Mesothelial cell of epicardium (in vitro differentiated cells): ENCODE measurements around the gene GALNS. TPM values are rescaled to one million over a fixed set of nuclear protein-coding genes. Genes with fewer than 3 reads are reported as not detected.
A peak's percentile ranks its signal among the peaks of the same experiment; 100 is the strongest.

ENCODE experiments used
- DNase-seq, 2 experiments: peaks; one replicate each; pipeline ENCODE4 v3.0.0; 2021; ENCODE audit warnings: low spot score in 2 of 2; ENCODE audit not compliant: unreplicated experiment in 2 of 2
- H3K27ac Mint-ChIP-seq: 2 replicates; pipeline ENCODE4 v1.8.0; 2021; ENCODE audit warnings: mixed read lengths
- H3K27me3 Mint-ChIP-seq: 2 replicates; pipeline ENCODE4 v1.8.0; 2021; ENCODE audit warnings: low read depth, mixed read lengths
- H3K36me3 Mint-ChIP-seq: 2 replicates; pipeline ENCODE4 v1.8.0; 2021; ENCODE audit warnings: mixed read lengths
- H3K4me1 Mint-ChIP-seq: 2 replicates; pipeline ENCODE4 v1.8.0; 2021; ENCODE audit warnings: mixed read lengths
- H3K4me3 Mint-ChIP-seq: 2 replicates; pipeline ENCODE4 v1.8.0; 2021; ENCODE audit warnings: mild to moderate bottlenecking, moderate library complexity, mixed read lengths
- H3K9me3 Mint-ChIP-seq: 2 replicates; pipeline ENCODE4 v1.8.0; 2021; ENCODE audit warnings: mixed read lengths
- CTCF ChIP-seq: fragments of 200-600 bp; sonication (generic); IDR thresholded peaks from one replicate; pipeline ENCODE4 v1.5.0; 2021; ENCODE audit warnings: antibody characterized with exemption; ENCODE audit not compliant: unreplicated experiment
- total RNA-seq: library from RNA; stranded (reverse); gene quantifications from 3 replicates; pipeline ENCODE4 v1.2.1, GENCODE V29; 2021

Gene GALNS
- total RNA-seq, 1 donor from 2014 or later = 42.4 TPM

- DNase-seq = no peak
- H3K27ac Mint-ChIP-seq = peak overlapping the region; percentile 98
- no peak overlapping the region for H3K4me3 Mint-ChIP-seq
- no peak for TF ChIP-seq CTCF
- no peaks in the 10 kb centered on the region for H3K9me3 Mint-ChIP-seq
- no peaks in the 10 kb centered on the region for H3K27me3 Mint-ChIP-seq
- no peaks in the 10 kb centered on the region for H3K36me3 Mint-ChIP-seq
- H3K4me1 Mint-ChIP-seq = peaks cover 71% of the 10 kb centered on the region
These were observed 92.7 kb downstream of the GALNS start for GRCh38 chr16:88764080-88764479.

Other genes with a start within 250 kb of the GALNS start
- gene IL17C, start 218.4 kb downstream of the GALNS start, total RNA-seq = 0.23 TPM in 1 of 3 replicates, not detected in the others
- 116 to 127 TPM (median 121 TPM) in 3 replicates for gene CYBA, start 205.9 kb downstream of the GALNS start, total RNA-seq
- gene MVD, start 193.9 kb downstream of the GALNS start, total RNA-seq = 59.5 to 67.2 TPM (median 64.0 TPM) in 3 replicates
- 0.29 to 0.69 TPM (median 0.43 TPM) in 3 replicates for gene SNAI3, start 170.4 kb downstream of the GALNS start, total RNA-seq
- gene RNF166, start 150.5 kb downstream of the GALNS start, total RNA-seq = 20.9 to 22.9 TPM (median 21.4 TPM) in 3 replicates
- 22.2 to 28.2 TPM (median 22.2 TPM) in 3 replicates for gene CTU2, start 150.4 kb downstream of the GALNS start, total RNA-seq
- 148 to 160 TPM (median 151 TPM) in 3 replicates for gene PIEZO1, start 71.7 kb downstream of the GALNS start, total RNA-seq
- gene CDT1, start 53.2 kb downstream of the GALNS start, total RNA-seq = 14.1 to 15.9 TPM (median 14.6 TPM) in 3 replicates
- gene APRT, start 45.0 kb downstream of the GALNS start, total RNA-seq = 95.9 to 99.2 TPM (median 96.2 TPM) in 3 replicates
- 88.2 to 101 TPM (median 96.3 TPM) in 3 replicates for gene TRAPPC2L, start 180 bp upstream of the GALNS start, total RNA-seq
- 0.22 to 0.41 TPM (median 0.40 TPM) in 3 replicates for gene PABPN1L, start 9.7 kb upstream of the GALNS start, total RNA-seq
- gene CBFA2T3, start 120.3 kb upstream of the GALNS start, total RNA-seq = 10.1 to 11.5 TPM (median 10.1 TPM) in 3 replicates
- 35.7 to 41.5 TPM (median 37.7 TPM) in 3 replicates for gene ACSF3, start 236.9 kb upstream of the GALNS start, total RNA-seq